Stimulated activated CD4-positive, alpha-beta T cell treated with anti-CD3 and anti-CD28 coated beads, Interleukin-12 subunit alpha, Interleukin-12 subunit beta, amount 100 ng/mL, for 4 hours (primary cell): ENCODE results near the gene CACNA1B.

Source experiments
- DNase-seq: peaks from one replicate; pipeline ENCODE4 v3.0.0-alpha.2; 2020

The CACNA1B gene

GRCh38 chr9:138020120-138020794 lies 142.7 kb downstream of the CACNA1B start:
- DNase-seq, result no peak

DNA sequence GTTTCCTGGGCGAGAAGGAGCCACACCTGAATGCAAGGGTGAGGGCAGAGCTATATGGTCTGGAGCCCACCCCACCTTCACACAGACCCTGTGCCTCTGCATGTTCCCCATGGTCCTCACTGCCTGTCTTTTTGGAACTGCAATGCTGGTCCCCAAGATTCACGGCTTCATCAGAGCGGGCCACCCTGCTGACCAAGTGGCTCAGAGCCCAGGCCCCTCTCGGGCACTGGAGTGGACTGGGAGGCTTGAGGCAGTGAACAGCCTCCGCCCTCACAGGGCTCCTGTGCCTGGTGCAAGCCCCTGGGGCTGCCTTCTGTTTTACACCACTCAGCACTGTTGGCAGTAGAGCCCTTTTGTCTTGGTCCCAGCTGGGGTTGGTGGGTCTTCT lies 143.2 kb downstream of the CACNA1B start:
- no peak for DNase-seq

GRCh38 chr9:138021251-138022056 lies 143.9 kb downstream of the CACNA1B start:
- DNase-seq, result no peak

GRCh38 chr9:138022121-138022741 lies 144.6 kb downstream of the CACNA1B start:
- DNase-seq, result no peak

- no peak for DNase-seq
Observed at GRCh38 chr9:138022756-138023393, 145.3 kb downstream of the CACNA1B start.

GRCh38 chr9:138023394-138024124 lies 146.0 kb downstream of the CACNA1B start:
- no peak for DNase-seq

GRCh38 chr9:138024131-138024530 lies 146.5 kb downstream of the CACNA1B start:
- no peak for DNase-seq

DNA sequence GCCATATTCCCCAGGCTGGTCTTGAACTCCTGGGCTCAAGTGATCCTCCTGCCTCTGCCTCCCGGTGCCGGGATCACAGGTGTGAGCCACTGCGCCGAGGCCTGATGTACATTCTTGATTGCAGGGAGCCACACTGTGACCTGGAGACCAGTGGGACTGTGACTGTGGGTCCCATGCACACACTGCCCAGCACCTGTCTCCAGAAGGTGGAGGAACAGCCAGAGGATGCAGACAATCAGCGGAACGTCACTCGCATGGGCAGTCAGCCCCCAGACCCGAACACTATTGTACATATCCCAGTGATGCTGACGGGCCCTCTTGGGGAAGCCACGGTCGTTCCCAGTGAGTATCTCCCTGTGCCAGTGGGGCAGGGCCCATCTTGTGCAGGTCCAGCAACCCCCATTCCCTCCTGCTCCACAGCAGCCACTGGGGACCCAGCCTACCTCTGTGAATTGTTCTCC lies 147.3 kb downstream of the CACNA1B start:
- no peak for DNase-seq

GRCh38 chr9:138025417-138025816 lies 147.8 kb downstream of the CACNA1B start:
- no peak for DNase-seq

DNA sequence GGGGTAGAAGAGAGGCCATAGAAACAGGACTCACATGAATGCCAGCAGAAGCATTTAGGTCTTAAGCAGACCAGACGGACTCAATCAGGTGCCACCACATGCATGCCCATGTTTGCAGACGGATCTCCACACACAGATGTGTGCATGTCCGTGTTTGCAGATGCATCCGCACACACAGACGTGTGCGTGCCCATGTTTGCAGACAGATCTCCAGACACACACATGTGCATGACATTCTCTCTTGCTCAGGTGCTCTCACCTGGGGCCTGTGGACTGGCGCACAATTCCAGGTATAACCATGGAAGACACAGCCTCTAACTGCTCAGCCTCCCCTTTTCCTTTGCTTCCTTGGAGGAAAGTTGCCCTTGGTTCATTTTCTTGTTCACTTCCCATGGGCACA lies 148.3 kb downstream of the CACNA1B start:
- DNase-seq, result no peak

- no peak for DNase-seq
Observed at GRCh38 chr9:138028596-138028995, 151.0 kb downstream of the CACNA1B start.

DNA sequence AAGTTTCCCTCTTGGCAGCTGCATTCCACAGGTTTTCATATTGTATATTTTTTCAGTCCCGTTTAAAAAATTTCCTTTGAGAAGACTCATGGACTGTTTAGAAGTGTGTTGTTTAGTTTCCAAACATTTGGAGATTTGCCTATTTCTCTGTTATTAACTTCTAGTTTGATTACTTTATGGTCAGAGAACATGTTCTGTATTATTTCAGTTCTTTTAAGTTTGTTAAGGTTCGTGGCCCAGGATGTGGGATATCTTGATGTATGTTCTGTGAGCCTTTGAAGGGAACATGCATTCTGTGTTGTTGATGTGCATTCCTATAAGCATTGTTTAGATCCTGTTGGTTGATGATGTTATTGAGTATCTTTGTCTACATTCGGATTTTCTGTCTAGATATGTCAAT lies 153.6 kb downstream of the CACNA1B start:
- DNase-seq, result no peak

GRCh38 chr9:138033950-138034349 lies 156.4 kb downstream of the CACNA1B start:
- no peak for DNase-seq

DNA sequence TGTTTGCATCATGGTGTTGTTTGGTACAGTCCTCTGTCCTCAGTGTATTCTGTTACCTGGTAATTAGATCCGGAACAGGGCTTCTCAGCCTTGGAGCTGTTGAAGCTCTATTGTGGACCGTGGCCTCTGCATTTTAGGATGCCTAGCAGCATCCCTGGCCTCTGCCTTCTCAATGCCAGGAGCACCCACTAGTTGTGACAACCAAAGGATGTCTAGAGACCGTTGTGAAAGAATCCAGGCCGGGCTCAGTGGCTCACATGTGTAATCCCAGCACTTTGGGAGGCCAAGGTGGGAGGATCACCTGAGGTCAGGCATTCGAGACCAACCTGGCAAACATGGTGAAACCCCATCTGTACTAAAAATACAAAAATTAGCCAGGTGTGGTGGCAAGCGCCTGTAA lies 159.6 kb downstream of the CACNA1B start:
- no peak for DNase-seq

- DNase-seq, result no peak
Observed at GRCh38 chr9:138038244-138038671, 160.7 kb downstream of the CACNA1B start.

- DNase-seq, result no peak
Observed at GRCh38 chr9:138040446-138041430, 163.2 kb downstream of the CACNA1B start.

GRCh38 chr9:138042146-138042545 lies 164.6 kb downstream of the CACNA1B start:
- no peak for DNase-seq

DNA sequence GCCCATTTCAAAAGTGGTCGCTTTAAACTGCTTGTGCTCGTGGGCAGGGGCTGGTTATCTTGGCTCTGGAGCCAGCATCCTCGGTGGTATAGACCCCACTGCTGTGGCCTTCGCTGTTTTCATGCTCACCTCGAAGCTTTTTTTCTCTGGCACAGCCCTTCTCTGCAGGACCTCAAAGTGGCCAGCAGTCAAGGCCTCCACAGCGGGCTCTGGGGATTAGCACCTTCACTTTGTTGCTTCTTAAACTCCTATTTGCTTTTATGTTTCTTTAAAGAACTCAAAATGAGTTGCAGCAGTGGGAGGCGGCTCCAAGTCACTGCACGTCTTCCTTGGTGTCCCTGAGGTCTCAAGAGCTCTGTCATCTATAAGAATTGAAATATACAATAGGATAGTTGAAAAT lies 165.1 kb downstream of the CACNA1B start:
- DNase-seq, result no peak

DNA sequence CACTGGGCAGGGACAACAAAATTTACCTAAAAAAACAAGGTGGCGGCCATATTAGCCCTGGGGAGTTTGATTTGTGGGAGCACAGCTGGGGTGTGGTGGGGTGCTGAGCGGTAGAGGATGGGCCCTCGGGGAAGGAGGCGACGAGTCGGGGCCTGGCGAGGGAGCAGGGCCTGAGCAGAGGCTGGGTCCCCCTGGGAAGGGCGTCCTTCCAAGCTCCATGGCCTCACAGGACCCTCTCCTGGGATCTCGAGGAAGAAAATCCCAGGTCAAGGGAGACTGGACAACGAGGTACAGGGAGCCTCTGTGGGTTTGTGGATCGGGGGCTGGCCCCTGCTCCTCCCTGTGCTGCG lies 165.5 kb downstream of the CACNA1B start:
- DNase-seq, result no peak

DNA sequence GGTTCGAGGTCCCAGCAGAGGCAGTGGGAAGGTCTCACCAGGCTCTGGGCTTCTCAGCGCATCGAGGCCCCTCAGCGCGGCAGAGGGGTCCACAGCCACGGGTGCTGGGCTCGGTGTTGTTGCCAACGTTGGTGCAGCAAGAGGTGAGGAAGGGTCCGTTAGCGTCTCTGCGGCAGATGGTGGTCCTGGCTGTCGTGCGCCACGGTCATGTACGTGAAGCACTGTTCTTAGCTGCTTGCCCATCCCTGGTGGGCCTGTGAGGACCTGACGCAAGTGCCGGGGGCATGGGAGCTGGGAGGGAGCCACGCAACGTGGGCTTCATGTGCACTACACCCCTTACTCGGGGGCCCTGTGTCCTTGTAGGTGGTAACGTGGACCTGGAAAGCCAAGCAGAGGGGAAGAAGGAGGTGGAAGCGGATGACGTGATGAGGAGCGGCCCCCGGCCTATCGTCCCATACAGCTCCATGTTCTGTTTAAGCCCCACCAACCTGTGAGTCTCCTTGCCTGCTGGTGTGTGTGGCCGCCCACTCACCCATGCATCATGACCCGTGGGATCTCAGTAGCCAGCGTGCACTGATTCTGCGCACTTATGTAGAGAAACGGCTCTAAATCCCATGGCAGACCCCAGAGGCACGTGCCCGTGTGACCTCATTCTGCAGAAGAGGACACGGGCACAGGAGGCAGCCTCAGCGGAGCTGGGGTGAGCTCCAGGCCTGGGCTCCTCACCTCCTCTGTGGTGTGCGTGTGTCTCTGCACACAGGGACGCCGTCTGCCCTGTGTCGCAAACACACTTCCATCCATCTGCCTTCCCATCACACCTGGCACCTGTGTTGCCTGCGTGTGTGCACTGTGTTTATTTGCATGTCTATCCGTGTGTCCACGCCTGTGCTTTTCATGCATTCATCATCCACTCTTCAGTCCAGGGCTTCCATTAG lies 166.1 kb downstream of the CACNA1B start:
- DNase-seq, result no peak
